Activated CD8-positive, alpha-beta T cell treated with anti-CD3 and anti-CD28 coated beads, Interleukin-2, amount 10 ng/mL, durations not matched to agents 7 days and 5 days (primary cell): Measurements from ENCODE around the gene RAMAC. TPM values are rescaled to one million over a fixed set of nuclear protein-coding genes. Genes with fewer than 3 reads are reported as not detected.
"Not testable (repeated sequence)": the region's sequence is repeated elsewhere in the genome, so short reads cannot be mapped to it uniquely, and the experiment has no call there.

Experiments
- ATAC-seq: fragments of 150-1000 bp; cut with Tn5 transposase; one replicate; pipeline ENCODE4 v1.10.0; 2021; ENCODE audit warnings: moderate library complexity
- CTCF ChIA-PET: fragments of 350-600 bp; sonication (Branson Sonifier 250); formaldehyde crosslinking; loops from one replicate; lab custom pipeline; 2021; ENCODE audit warnings: antibody characterized with exemption; lab: Charles Lee
- POLR2A ChIA-PET: fragments of 350-600 bp; sonication (Branson Sonifier 250); formaldehyde crosslinking; loops from one replicate; lab custom pipeline; 2021; ENCODE audit warnings: antibody characterized with exemption; lab: Charles Lee
- DNase-seq: peaks from one replicate; pipeline ENCODE4 v3.0.0-alpha.2; 2020
- H3K27ac Mint-ChIP-seq: one replicate; pipeline ENCODE4 v1.8.0; 2021; ENCODE audit warnings: mild to moderate bottlenecking, mixed read lengths
- H3K27me3 Mint-ChIP-seq: one replicate; pipeline ENCODE4 v1.8.0; 2021; ENCODE audit warnings: low read depth, mixed read lengths
- H3K36me3 Mint-ChIP-seq: one replicate; pipeline ENCODE4 v1.8.0; 2021; ENCODE audit warnings: low read depth, mixed read lengths
- H3K4me1 Mint-ChIP-seq: one replicate; pipeline ENCODE4 v1.8.0; 2021; ENCODE audit warnings: low read depth, mixed read lengths
- H3K4me3 Mint-ChIP-seq: one replicate; pipeline ENCODE4 v1.8.0; 2021; ENCODE audit warnings: mild to moderate bottlenecking, mixed read lengths
- H3K9me3 Mint-ChIP-seq: one replicate; pipeline ENCODE4 v1.8.0; 2022; ENCODE audit warnings: mixed read lengths; ENCODE audit not compliant: insufficient read depth
- total RNA-seq, 2 experiments: library from RNA; stranded (reverse); gene quantifications; one replicate each; pipeline ENCODE4 v1.2.3, GENCODE V29; 2021

Gene RAMAC
- total RNA-seq, 2 experiments from 2014 or later, result 25.8 to 27.0 TPM

- no peak for ATAC-seq
- Mint-ChIP-seq H3K36me3 (peaks cover 28% of the 10 kb centered on the region), H3K27ac (peak overlapping the region; percentile 68), H3K4me1 (peaks cover 47% of the 10 kb centered on the region), H3K27me3 (no peaks in the 10 kb centered on the region), H3K4me3 (no peak overlapping the region), H3K9me3 (no peaks in the 10 kb centered on the region)
- ChIA-PET CTCF (interaction anchor here (0.7 to 2.6 kb wide), 3 partner anchors 14 to 366 kb away, joined by 3 to 8 read pairs (median 3); no protein-coding TSS in a partner anchor), POLR2A (interaction anchor here (0.8 kb wide), 1 partner anchor 151 kb away, joined by 3 read pairs; no protein-coding TSS in a partner anchor)
- DNase-seq, result no peak
Observed at GRCh38 chr15:83014205-83014653, 28.2 kb downstream of the RAMAC start.

GRCh38 chr15:83015361-83015760 is 29.4 kb downstream of the RAMAC start:
- CTCF ChIA-PET, result no interaction called here
- Mint-ChIP-seq H3K4me1 (peaks cover 37% of the 10 kb centered on the region), H3K9me3 (no peaks in the 10 kb centered on the region), H3K27me3 (no peaks in the 10 kb centered on the region), H3K4me3 (no peak overlapping the region), H3K36me3 (peaks cover 26% of the 10 kb centered on the region), H3K27ac (no peak overlapping the region)
- no peak for DNase-seq
- ATAC-seq, result no peak
- POLR2A ChIA-PET, result no interaction called here

- H3K27me3 Mint-ChIP-seq, result no peaks in the 10 kb centered on the region
- ChIA-PET CTCF (no interaction called here), POLR2A (no interaction called here)
Observed at GRCh38 chr15:83016906-83017305, 30.9 kb downstream of the RAMAC start.

GRCh38 chr15:83018436-83018835 is 32.4 kb downstream of the RAMAC start:
- ChIA-PET CTCF (no interaction called here), POLR2A (no interaction called here)
- Mint-ChIP-seq H3K27ac (no peak overlapping the region), H3K36me3 (peaks cover 30% of the 10 kb centered on the region), H3K4me3 (no peak overlapping the region), H3K4me1 (peaks cover 15% of the 10 kb centered on the region), H3K27me3 (no peaks in the 10 kb centered on the region), H3K9me3 (no peaks in the 10 kb centered on the region)
- DNase-seq, result no peak
- no peak for ATAC-seq

More at GRCh38 chr15:83016906-83017305, 30.9 kb downstream of the RAMAC start:
- Mint-ChIP-seq H3K27ac (no peak overlapping the region), H3K36me3 (peaks cover 33% of the 10 kb centered on the region), H3K4me1 (peaks cover 27% of the 10 kb centered on the region), H3K9me3 (no peaks in the 10 kb centered on the region), H3K4me3 (no peak overlapping the region)
- DNase-seq (no peak), ATAC-seq (no peak)

- DNase-seq (no peak), ATAC-seq (no peak)
- Mint-ChIP-seq H3K9me3 (peaks cover 4% of the 10 kb centered on the region), H3K4me3 (no peak overlapping the region), H3K27me3 (no peaks in the 10 kb centered on the region), H3K4me1 (peaks cover 4% of the 10 kb centered on the region), H3K27ac (no peak overlapping the region), H3K36me3 (peaks cover 65% of the 10 kb centered on the region)
- CTCF ChIA-PET, result interaction anchor here (0.8 kb wide), 1 partner anchor 38 kb away, joined by 3 read pairs; no protein-coding TSS in a partner anchor
- POLR2A ChIA-PET, result no interaction called here
Observed at GRCh38 chr15:83030021-83030420, 44.0 kb downstream of the RAMAC start.

GRCh38 chr15:83031234-83031633 is 45.2 kb downstream of the RAMAC start:
- POLR2A ChIA-PET, result interaction anchor here (0.7 kb wide), 1 partner anchor 476 kb away, joined by 3 read pairs; no protein-coding TSS in a partner anchor
- H3K9me3 Mint-ChIP-seq, result peaks cover 14% of the 10 kb centered on the region
- peaks cover 74% of the 10 kb centered on the region for H3K36me3 Mint-ChIP-seq
- peak overlapping the region; percentile 32 for H3K27ac Mint-ChIP-seq
- CTCF ChIA-PET, H3K27me3 Mint-ChIP-seq, H3K4me3 Mint-ChIP-seq, ATAC-seq, DNase-seq: not testable (repeated sequence)
- peaks cover 12% of the 10 kb centered on the region for H3K4me1 Mint-ChIP-seq

GRCh38 chr15:83036253-83036652 is 50.2 kb downstream of the RAMAC start:
- Mint-ChIP-seq H3K27me3 (no peaks in the 10 kb centered on the region), H3K4me3 (no peak overlapping the region), H3K27ac (peak overlapping the region; percentile 51), H3K4me1 (peaks cover 38% of the 10 kb centered on the region), H3K36me3 (peaks cover 81% of the 10 kb centered on the region), H3K9me3 (peaks cover 26% of the 10 kb centered on the region)
- POLR2A ChIA-PET, result no interaction called here
- CTCF ChIA-PET, result no interaction called here
- ATAC-seq (no peak), DNase-seq (no peak)

- no peaks in the 10 kb centered on the region for H3K27me3 Mint-ChIP-seq
- peaks cover 22% of the 10 kb centered on the region for H3K9me3 Mint-ChIP-seq
- DNase-seq (no peak), ATAC-seq (no peak)
- H3K4me3 Mint-ChIP-seq, result no peak overlapping the region
- H3K4me1 Mint-ChIP-seq, result peaks cover 34% of the 10 kb centered on the region
- CTCF ChIA-PET, result interaction anchor here (1.1 kb wide), 1 partner anchor 29 kb away, joined by 3 read pairs; no protein-coding TSS in a partner anchor
- H3K36me3 Mint-ChIP-seq, result peaks cover 86% of the 10 kb centered on the region
- H3K27ac Mint-ChIP-seq, result peak overlapping the region; percentile 37
- POLR2A ChIA-PET, result no interaction called here
Observed at GRCh38 chr15:83039206-83039605, 53.2 kb downstream of the RAMAC start.

Other genes starting within 250 kb of the RAMAC start
- gene FSD2, start 180.1 kb upstream of the RAMAC start, total RNA-seq, result not detected
- gene WHAMM, start 176.6 kb upstream of the RAMAC start, total RNA-seq, result 10 to 100 TPM; 11.2 to 12.5 TPM
- 10 to 100 TPM; 12.0 to 12.8 TPM for gene HOMER2, start 33.5 kb upstream of the RAMAC start, total RNA-seq
- 10 to 100 TPM; 25.2 to 31.0 TPM for gene C15orf40, start 25.4 kb downstream of the RAMAC start, total RNA-seq
- gene BTBD1, start 81.0 kb downstream of the RAMAC start, total RNA-seq, result 10 to 100 TPM; 67.4 to 70.9 TPM
- gene TM6SF1, start 121.4 kb downstream of the RAMAC start, total RNA-seq, result 10 to 100 TPM; 18.2 to 22.1 TPM
- 10 to 100 TPM; 76.8 to 79.7 TPM for gene HDGFL3, start 221.6 kb downstream of the RAMAC start, total RNA-seq